GM20431 (cell line): ENCODE results near the gene FBN1.

ENCODE experiments used
- in situ Hi-C: fragments of 300-500 bp; cut with MseI, MboI; formaldehyde crosslinking; loops from one replicate; pipeline ENCODE4 v1.15.0; 2020; ENCODE audit warnings: low sequenced_read_pairs; ENCODE audit not compliant: unreplicated experiment

Gene FBN1

GRCh38 chr15:48493084-48493762 is 152.3 kb downstream of the FBN1 start:
- in situ Hi-C loops: no loop called here

- in situ Hi-C loops: no loop called here
Observed at GRCh38 chr15:48486228-48486627, 159.3 kb downstream of the FBN1 start.

GRCh38 chr15:48481802-48482201 is 163.7 kb downstream of the FBN1 start:
- in situ Hi-C loops: no loop called here

DNA sequence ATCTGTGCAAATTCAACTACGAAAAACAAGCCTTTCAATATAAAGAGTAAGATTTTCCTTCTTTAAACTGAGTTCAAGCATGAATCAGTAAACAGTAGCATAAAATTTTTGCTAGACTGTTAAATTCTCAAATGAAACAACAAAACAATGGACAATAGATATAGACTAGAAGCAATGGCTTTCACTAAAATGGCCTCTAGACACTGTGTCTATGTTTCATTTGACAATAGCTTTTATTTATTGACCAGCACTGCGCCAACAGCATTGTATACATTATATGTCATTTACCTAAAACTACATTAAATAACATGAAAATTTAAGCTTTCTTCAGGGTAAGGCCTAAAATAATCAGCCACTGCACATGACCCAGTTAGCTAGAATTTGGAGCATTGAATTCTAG is 165.8 kb downstream of the FBN1 start:
- in situ Hi-C loops: no loop called here

- in situ Hi-C loops: no loop called here
Observed at GRCh38 chr15:48478581-48478980, 166.9 kb downstream of the FBN1 start.

DNA sequence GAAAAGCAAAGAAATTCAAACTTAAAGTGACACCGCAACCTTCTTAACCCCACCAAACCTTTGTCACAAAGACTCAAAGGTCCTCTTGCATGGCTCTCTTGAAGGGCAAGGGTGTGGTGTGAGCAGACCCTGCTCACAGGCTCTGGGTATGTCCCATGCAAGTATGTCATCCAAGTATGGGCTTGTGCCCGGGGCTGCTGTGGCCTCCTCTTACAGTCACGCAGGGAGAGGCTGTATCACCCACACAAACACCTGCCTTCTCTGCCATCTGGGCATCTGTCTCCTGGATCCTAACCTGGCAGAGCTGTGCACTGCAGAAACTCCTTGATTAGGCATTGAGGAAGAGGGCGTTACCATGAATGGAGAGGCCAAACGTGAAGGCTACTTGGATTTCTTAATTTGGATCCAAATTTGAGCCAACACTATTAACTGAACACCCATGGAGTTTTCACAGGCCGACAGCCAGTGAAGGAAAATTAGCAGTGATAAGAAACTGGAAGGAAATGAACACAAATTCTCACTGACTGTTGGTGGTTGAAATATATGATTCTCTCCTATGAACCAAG is 167.6 kb downstream of the FBN1 start:
- in situ Hi-C loops: no loop called here

- in situ Hi-C loops: no loop called here
Observed at GRCh38 chr15:48475600-48476395, 169.7 kb downstream of the FBN1 start.

DNA sequence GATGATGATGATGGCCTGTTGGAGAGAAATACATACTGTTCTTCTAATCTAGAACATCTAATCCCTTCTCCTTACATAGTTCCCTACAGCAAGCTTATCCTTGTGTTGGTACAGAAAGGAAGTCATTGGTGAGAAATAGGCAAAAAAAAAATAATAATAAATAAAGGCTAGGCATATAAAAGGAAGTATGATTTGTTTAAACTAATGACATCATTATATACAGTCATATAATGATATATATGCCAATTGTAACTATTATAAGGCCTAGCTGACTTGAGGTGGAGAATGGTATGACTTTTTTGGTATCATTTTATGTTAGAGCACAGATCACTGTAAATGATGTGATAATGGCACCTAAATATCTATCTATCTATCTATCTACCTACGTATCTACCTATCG is 171.8 kb downstream of the FBN1 start:
- in situ Hi-C loops: no loop called here

DNA sequence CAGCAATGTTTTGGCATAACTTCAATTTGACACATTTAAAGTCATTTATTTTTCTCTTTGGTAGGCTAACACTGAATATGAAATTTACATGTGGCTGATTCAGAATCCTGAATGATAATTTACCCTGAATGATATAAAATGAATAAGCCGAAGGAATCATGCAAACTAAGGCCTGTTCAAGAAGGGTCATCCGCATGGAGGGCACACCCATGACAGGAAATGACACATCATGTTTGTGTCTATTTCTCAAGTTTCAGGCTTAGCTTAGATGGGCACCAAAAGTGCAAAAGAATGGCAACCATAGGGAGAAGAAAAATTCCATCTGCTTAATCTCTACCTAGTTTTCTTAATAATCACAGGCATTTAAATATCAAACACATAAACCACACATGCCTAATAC is 172.8 kb downstream of the FBN1 start:
- in situ Hi-C loops: no loop called here

DNA sequence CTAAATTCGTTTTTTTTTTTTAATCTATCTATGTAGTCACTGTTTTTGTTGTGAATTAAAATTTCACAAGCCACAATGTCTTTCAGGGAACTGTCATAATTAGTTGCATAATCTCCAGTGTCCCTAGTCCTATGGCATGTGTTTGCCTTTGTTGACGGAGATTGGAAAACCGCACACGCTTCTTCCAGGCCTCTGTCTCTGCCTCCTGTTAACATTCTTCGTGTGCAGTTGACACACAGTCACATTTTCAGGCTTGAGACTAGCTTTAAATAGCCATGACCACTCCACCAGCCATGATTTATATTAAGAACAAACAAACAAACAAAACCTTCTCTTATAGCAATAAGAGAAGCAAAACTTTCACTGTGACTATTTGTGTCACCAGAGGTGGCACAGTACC is 174.4 kb downstream of the FBN1 start:
- in situ Hi-C loops: no loop called here

GRCh38 chr15:48470096-48470495 is 175.4 kb downstream of the FBN1 start:
- in situ Hi-C loops: no loop called here

GRCh38 chr15:48469681-48470080 is 175.8 kb downstream of the FBN1 start:
- in situ Hi-C loops: no loop called here

DNA sequence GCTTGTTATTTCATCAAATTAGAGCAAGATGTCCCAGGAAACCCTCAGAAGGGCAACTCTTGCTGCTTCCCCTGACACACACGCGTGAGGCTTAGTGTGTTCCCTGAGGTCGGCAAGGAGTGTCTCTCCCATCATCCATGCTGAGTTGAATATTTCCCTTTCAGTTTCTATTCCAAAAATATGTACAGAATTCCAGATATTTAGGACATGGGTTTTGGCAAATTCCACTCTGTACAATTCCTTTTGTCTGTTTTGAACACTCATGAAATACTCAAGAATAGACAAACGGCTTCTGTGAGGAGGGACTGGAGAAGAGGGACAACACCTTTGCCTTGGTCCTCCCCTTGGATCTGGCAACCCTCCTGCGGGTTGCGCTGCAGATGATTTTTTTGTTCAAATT is 176.2 kb downstream of the FBN1 start:
- in situ Hi-C loops: no loop called here

- in situ Hi-C loops: no loop called here
Observed at GRCh38 chr15:48467801-48468200, 177.7 kb downstream of the FBN1 start.

GRCh38 chr15:48466820-48467219 is 178.7 kb downstream of the FBN1 start:
- in situ Hi-C loops: no loop called here

- in situ Hi-C loops: no loop called here
Observed at GRCh38 chr15:48466079-48466478, 179.4 kb downstream of the FBN1 start.

DNA sequence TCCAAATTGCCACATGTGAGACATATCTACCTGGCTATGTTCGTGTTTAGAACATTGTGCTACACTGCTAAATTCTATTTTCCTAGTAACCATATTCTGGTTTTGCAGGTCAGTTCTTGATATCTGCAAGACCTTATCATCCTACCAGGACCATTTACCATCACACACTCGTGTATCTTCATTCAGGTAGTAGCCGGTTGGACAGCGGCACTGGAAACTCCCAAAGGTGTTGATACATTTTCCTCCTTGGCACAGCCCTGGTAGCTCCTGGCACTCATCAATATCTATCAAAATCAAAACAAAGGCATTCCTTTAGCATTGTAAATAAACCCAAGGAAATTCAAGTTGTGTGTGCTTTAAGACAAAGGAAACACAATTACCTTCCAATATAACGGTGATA is 180.1 kb downstream of the FBN1 start:
- in situ Hi-C loops: no loop called here

DNA sequence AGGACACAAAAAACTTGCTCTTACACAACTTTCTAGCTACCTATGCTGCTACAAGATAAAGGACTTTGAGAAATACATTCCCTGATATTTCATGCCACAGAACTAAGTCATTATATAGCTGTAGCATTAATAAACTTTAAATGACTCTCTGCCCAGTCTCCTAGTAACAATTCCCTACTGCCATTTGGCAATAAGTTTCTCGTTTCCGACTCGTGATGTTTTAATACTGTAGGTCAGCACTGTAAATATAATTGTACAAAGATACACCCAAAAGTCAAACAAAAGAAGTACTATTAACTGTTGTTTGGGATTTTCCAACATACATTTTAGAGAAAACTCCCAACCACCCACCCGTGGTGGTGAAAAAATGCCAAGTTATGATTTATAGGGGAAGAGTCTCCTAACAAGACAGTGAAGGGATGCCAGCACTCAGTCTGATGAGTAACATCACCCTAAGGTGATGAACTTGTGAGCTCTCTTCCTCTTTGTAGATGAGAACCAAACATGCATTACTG is 182.1 kb downstream of the FBN1 start:
- in situ Hi-C loops: no loop called here

GRCh38 chr15:48462688-48463087 is 182.8 kb downstream of the FBN1 start:
- in situ Hi-C loops: no loop called here

- in situ Hi-C loops: no loop called here
Observed at GRCh38 chr15:48459571-48460442, 185.7 kb downstream of the FBN1 start.
